ENCODE measurements around the gene MSRB3.
A peak's percentile ranks its signal among the peaks of the same experiment; 100 is the strongest.

MSRB3 gene

DNA sequence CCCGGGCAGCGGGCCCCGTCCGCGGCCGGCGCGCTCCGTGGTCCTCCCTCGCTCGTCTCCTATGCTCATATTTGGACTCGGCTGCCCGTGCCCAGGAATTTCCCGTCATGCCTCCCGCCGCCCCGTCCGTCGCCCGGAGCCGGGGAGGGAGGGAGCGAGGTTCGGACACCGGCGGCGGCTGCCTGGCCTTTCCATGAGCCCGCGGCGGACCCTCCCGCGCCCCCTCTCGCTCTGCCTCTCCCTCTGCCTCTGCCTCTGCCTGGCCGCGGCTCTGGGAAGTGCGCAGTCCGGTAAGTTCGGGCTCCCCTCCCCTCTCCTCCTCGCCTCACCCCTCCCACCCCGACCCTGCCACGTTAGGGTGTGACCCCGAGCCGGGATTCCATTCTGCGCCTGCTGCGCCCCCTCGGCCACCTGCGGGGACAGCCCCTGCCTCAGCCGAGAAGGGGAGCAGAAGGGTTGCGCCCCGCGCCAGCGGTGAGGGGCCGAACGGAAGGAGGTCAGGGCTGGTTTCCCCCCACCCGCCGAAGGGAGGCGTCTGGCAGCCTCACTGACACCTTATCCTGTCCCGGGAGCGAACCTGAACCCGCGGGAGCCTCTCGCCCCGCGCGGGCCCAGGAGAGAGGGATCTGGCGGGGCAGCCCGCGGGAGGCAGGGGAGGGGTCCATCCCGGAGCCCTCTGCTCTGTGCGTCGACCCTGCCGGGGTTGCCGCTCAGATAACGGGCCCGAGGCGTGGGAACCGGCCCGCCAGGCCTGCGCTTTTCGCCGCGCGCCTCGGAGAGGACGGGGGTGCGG is at the start of gene MSRB3:
Gene MSRB3, plus strand, starts transcription at position 108 of the 793 bp plus-strand sequence. CDS start 29,897 bp downstream, outside the sequence.
- DNase-seq (ENCODE audit: low spot score in 2 of 2) = no peak
- Mint-ChIP-seq H3K4me3 (peak within 1 kb of the TSS; percentile 41), H3K27me3 (peaks cover 75% of the 10 kb centered on the region), H3K27ac (ENCODE audit: low read depth) (no peak within 1 kb of the TSS), H3K9me3 (no peaks in the 10 kb centered on the region), H3K36me3 (ENCODE audit: insufficient read depth) (no peaks in the 10 kb centered on the region), H3K4me1 (no peaks in the 10 kb centered on the region)
- peak; percentile 46 for ATAC-seq (replicated peaks; ENCODE audit: extremely low read depth, poor library complexity, severe bottlenecking)

GRCh38 chr12:65229441-65229840 is 49.0 kb upstream of the MSRB3 start:
- Mint-ChIP-seq H3K27me3 (no peaks in the 10 kb centered on the region), H3K4me3 (no peak overlapping the region), H3K9me3 (peaks cover 6% of the 10 kb centered on the region), H3K36me3 (ENCODE audit: insufficient read depth) (peaks cover 13% of the 10 kb centered on the region), H3K27ac (ENCODE audit: low read depth) (no peak overlapping the region), H3K4me1 (peaks cover 35% of the 10 kb centered on the region)
- ATAC-seq (replicated peaks; ENCODE audit: extremely low read depth, poor library complexity, severe bottlenecking) = no peak
- DNase-seq (ENCODE audit: low spot score in 2 of 2) = no peak

GRCh38 chr12:65232476-65233077 is 45.9 kb upstream of the MSRB3 start:
- H3K27ac Mint-ChIP-seq (ENCODE audit: low read depth) = no peak overlapping the region

GRCh38 chr12:65237153-65237552 is 41.3 kb upstream of the MSRB3 start:
- Mint-ChIP-seq H3K9me3 (no peaks in the 10 kb centered on the region), H3K27ac (ENCODE audit: low read depth) (no peak overlapping the region), H3K27me3 (no peaks in the 10 kb centered on the region), H3K4me1 (peaks cover 9% of the 10 kb centered on the region), H3K4me3 (no peak overlapping the region), H3K36me3 (ENCODE audit: insufficient read depth) (peaks cover 4% of the 10 kb centered on the region)
- ATAC-seq (replicated peaks; ENCODE audit: extremely low read depth, poor library complexity, severe bottlenecking) (no peak), DNase-seq (ENCODE audit: low spot score in 2 of 2) (no peak)

More at GRCh38 chr12:65232476-65233077, 45.9 kb upstream of the MSRB3 start:
- DNase-seq (ENCODE audit: low spot score in 2 of 2) (no peak), ATAC-seq (replicated peaks; ENCODE audit: extremely low read depth, poor library complexity, severe bottlenecking) (no peak)
- Mint-ChIP-seq H3K36me3 (ENCODE audit: insufficient read depth) (peaks cover 12% of the 10 kb centered on the region), H3K4me3 (no peak overlapping the region), H3K9me3 (no peaks in the 10 kb centered on the region), H3K27me3 (no peaks in the 10 kb centered on the region), H3K4me1 (peaks cover 17% of the 10 kb centered on the region)

DNA sequence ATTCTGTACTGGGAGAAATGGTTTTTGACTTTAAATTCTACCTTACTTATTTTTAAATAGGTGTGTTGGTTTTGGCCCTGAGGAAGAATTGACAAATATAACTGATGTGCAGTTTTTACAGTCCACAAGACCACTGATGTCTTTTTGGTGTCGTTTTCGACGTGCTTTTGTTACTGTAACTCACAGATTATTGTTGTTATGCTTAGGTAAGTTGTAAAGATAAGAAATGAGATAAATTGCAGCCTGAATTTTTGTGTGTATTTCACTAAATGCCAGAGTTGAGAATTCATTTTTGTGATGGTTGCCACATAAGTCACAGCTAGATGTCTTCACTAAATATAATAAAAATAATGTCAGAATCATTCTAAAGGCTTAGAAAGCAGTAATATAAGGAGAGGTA is 39.9 kb upstream of the MSRB3 start:
- ATAC-seq (replicated peaks; ENCODE audit: extremely low read depth, poor library complexity, severe bottlenecking) = no peak
- H3K4me1 Mint-ChIP-seq = no peaks in the 10 kb centered on the region

DNA sequence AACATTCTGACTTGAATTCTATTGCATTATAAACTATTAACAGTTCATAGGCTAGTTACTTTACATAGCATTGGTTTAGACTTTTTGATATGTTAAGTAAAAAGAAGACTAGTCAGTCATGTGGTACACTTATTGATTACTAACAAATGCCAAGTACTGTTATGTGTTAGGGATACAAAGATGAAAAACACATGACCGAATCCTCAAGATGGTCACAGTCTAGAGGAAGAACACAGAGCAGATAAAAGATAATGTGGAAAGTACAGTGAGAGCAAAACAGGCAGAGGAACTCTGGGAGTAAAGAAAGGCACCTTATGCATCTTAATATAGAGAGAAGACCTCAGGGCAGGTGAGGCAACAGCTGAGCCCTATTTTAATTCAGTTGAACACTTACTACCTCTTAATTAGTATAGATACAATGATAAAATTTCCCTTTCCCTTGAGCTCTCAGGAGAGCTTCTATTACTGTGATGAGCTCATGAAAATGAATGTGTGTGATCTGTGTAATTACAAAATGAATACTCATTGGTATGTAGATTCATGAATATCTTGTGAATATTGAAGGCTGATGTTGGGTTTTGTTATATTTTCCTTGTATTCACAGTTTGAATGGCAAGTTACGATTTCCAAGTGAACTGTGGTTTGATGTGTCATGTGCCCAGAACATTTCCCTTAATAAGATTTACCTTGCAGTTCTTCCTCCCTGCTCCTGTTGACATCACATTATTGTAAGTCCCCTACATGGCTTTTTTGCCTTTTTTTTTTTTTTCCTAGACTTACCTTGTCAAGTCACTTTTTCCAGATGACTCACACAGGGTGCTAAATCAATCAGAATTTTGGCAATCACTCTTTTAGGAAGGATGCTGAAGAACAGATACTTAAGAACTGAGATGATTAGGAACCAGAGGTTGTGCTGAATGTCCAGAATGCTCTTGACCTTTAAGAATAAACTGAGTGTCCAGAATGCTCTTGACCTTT is 29.5 kb upstream of the MSRB3 start:
- Mint-ChIP-seq H3K27ac (ENCODE audit: low read depth) (no peak overlapping the region), H3K36me3 (ENCODE audit: insufficient read depth) (peaks cover 15% of the 10 kb centered on the region), H3K9me3 (no peaks in the 10 kb centered on the region), H3K27me3 (no peaks in the 10 kb centered on the region), H3K4me3 (no peak overlapping the region), H3K4me1 (no peaks in the 10 kb centered on the region)
- ATAC-seq (replicated peaks; ENCODE audit: extremely low read depth, poor library complexity, severe bottlenecking) = no peak
- DNase-seq (ENCODE audit: low spot score in 2 of 2) = no peak

More for the DNA sequence above, 39.9 kb upstream of the MSRB3 start:
- Mint-ChIP-seq H3K27ac (ENCODE audit: low read depth) (no peak overlapping the region), H3K9me3 (no peaks in the 10 kb centered on the region), H3K4me3 (no peak overlapping the region), H3K27me3 (no peaks in the 10 kb centered on the region), H3K36me3 (ENCODE audit: insufficient read depth) (peaks cover 16% of the 10 kb centered on the region)
- DNase-seq (ENCODE audit: low spot score in 2 of 2) = no peak

- DNase-seq (ENCODE audit: low spot score in 2 of 2) (no peak), ATAC-seq (replicated peaks; ENCODE audit: extremely low read depth, poor library complexity, severe bottlenecking) (no peak)
- Mint-ChIP-seq H3K27ac (ENCODE audit: low read depth) (no peak overlapping the region), H3K9me3 (no peaks in the 10 kb centered on the region), H3K36me3 (ENCODE audit: insufficient read depth) (peaks cover 3% of the 10 kb centered on the region), H3K27me3 (no peaks in the 10 kb centered on the region), H3K4me3 (no peak overlapping the region), H3K4me1 (no peaks in the 10 kb centered on the region)
Observed at GRCh38 chr12:65252515-65252914, 26.0 kb upstream of the MSRB3 start.

DNA sequence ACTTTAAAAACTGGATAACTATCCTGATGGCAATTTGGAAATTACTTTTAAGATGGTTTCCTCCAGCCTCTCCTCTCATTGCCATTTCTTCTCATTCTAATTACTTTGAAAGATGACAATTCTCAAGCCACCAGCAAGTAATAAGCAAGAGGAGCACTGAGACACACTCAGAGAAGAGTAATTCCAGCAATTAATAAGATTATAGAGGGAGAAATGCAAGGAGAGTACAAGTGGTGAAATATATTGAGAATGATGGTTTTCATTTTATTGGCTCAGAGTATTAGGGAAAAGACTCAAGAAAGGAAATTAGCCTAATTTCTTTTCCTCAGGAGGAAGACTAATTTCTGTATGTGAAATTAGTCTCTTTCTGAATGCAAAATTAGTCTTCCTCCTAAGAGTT is 20.5 kb upstream of the MSRB3 start:
- Mint-ChIP-seq H3K4me3 (no peak overlapping the region), H3K9me3 (no peaks in the 10 kb centered on the region), H3K4me1 (no peaks in the 10 kb centered on the region), H3K27ac (ENCODE audit: low read depth) (no peak overlapping the region), H3K36me3 (ENCODE audit: insufficient read depth) (peaks cover 2% of the 10 kb centered on the region), H3K27me3 (peaks cover 6% of the 10 kb centered on the region)
- ATAC-seq (replicated peaks; ENCODE audit: extremely low read depth, poor library complexity, severe bottlenecking) (no peak), DNase-seq (ENCODE audit: low spot score in 2 of 2) (no peak)

- Mint-ChIP-seq H3K9me3 (no peaks in the 10 kb centered on the region), H3K4me3 (no peak overlapping the region), H3K4me1 (no peaks in the 10 kb centered on the region), H3K36me3 (ENCODE audit: insufficient read depth) (peaks cover 2% of the 10 kb centered on the region), H3K27me3 (peaks cover 11% of the 10 kb centered on the region), H3K27ac (ENCODE audit: low read depth) (no peak overlapping the region)
- DNase-seq (ENCODE audit: low spot score in 2 of 2) (no peak), ATAC-seq (replicated peaks; ENCODE audit: extremely low read depth, poor library complexity, severe bottlenecking) (no peak)
Observed at GRCh38 chr12:65259501-65259900, 19.0 kb upstream of the MSRB3 start.

DNA sequence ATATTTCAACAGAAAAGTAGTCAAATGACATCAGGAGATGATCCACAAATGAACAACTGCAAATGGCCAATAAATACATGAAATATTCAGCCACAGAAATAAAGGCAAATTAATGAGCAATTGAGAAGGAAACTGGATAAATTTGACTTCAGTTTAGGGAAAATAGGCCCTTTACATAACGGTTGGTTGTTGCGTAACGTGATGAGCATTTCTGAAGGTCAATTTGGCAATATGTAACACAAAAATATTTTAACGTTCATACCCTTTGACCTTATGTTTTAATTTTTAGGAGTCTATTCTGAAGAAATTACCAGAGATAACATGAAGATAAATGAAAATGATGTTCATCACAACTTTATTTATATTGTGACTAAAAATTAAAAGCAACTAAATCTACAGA is 14.7 kb upstream of the MSRB3 start:
- no peak overlapping the region for H3K27ac Mint-ChIP-seq (ENCODE audit: low read depth)
- DNase-seq (ENCODE audit: low spot score in 2 of 2) = no peak
- ATAC-seq (replicated peaks; ENCODE audit: extremely low read depth, poor library complexity, severe bottlenecking) = no peak
- no peaks in the 10 kb centered on the region for H3K36me3 Mint-ChIP-seq (ENCODE audit: insufficient read depth)
- H3K4me3 Mint-ChIP-seq = no peak overlapping the region
- H3K4me1 Mint-ChIP-seq = no peaks in the 10 kb centered on the region
- H3K9me3 Mint-ChIP-seq = no peaks in the 10 kb centered on the region
- H3K27me3 Mint-ChIP-seq = peaks cover 39% of the 10 kb centered on the region

DNA sequence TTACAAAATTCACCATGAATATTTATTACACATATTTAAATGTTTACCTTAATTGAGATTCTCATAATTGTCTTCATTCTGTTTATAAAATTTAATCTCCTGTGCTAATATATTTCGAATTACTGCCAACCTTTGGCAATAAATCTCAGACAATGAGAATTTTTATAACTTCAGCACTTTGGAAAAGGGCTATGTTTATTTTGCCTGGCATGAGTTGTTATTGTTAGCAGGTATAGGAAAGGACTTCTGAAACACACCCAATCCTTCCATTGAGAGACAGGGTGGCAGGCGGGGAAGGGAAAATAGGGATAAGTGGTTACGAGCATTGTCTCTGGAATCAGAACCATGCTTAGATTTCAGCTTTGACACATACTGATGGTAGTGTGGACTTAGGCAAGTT is 12.1 kb upstream of the MSRB3 start:
- ATAC-seq (replicated peaks; ENCODE audit: extremely low read depth, poor library complexity, severe bottlenecking) (no peak), DNase-seq (ENCODE audit: low spot score in 2 of 2) (no peak)
- Mint-ChIP-seq H3K27ac (ENCODE audit: low read depth) (no peak overlapping the region), H3K27me3 (peaks cover 42% of the 10 kb centered on the region), H3K9me3 (no peaks in the 10 kb centered on the region), H3K4me3 (no peak overlapping the region), H3K4me1 (no peaks in the 10 kb centered on the region), H3K36me3 (ENCODE audit: insufficient read depth) (no peaks in the 10 kb centered on the region)

DNA sequence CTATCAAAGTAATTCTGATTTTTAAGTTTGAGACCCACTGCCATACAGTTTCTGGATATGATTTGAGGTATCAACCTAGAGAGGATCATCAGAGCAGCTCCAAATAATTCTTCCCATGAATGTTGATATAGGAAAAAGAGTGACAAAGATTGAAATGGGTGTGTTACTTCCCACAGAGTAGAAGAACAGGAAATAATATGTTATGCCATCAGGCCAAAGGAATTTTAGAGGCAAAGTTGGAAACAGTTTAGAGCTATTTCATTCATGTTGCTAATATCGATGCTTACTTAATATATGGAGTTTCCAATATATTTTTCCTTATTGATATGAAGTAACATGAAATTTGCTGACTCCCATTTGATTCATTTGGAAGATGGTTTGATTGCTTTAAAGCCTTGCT is 8.9 kb upstream of the MSRB3 start:
- Mint-ChIP-seq H3K27ac (ENCODE audit: low read depth) (no peak overlapping the region), H3K4me3 (no peak overlapping the region), H3K36me3 (ENCODE audit: insufficient read depth) (no peaks in the 10 kb centered on the region), H3K4me1 (no peaks in the 10 kb centered on the region), H3K9me3 (no peaks in the 10 kb centered on the region), H3K27me3 (peaks cover 61% of the 10 kb centered on the region)
- DNase-seq (ENCODE audit: low spot score in 2 of 2) = no peak
- ATAC-seq (replicated peaks; ENCODE audit: extremely low read depth, poor library complexity, severe bottlenecking) = no peak
